GM12878 (cell line): ENCODE results near the gene COL26A1.

Source experiments
- BCL11A ChIP-seq: IDR thresholded peaks from 2 replicates; pipeline ENCODE4 v1.6.1; 2011; ENCODE audit warnings: low read depth, low read length
- CREB1 ChIP-seq: IDR thresholded peaks from 2 replicates; pipeline ENCODE4 v1.6.1; 2012; ENCODE audit warnings: low read depth, mild to moderate bottlenecking, inconsistent platforms
- EP300 ChIP-seq, 2 experiments: fragments of 150-350 bp in 1 of 2; IDR thresholded peaks; 2 replicates each; pipeline ENCODE4 v1.6.1; 2011 to 2012; ENCODE audit warnings: low read depth in 2 of 2, low read length in 2 of 2, borderline replicate concordance in 1 of 2, improper control_type of control experiment in 1 of 2, inconsistent platforms in 1 of 2; ENCODE audit not compliant: control insufficient read depth in 1 of 2
- GABPA ChIP-seq: IDR thresholded peaks from 2 replicates; pipeline ENCODE4 v1.6.1; 2014; ENCODE audit warnings: antibody characterized with exemption, low read depth, mild to moderate bottlenecking, inconsistent platforms
- POLR2A ChIP-seq: IDR thresholded peaks from 2 replicates; pipeline ENCODE4 v1.6.1; 2011; ENCODE audit warnings: low read depth, mild to moderate bottlenecking, low read length
- RB1 ChIP-seq: fragments of 450-650 bp; formaldehyde crosslinking; IDR thresholded peaks from 2 replicates; pipeline ENCODE4 v1.6.1; 2017; ENCODE audit warnings: mild to moderate bottlenecking, borderline replicate concordance
- SMC3 ChIP-seq: IDR thresholded peaks from 2 replicates; pipeline ENCODE4 v1.6.1; 2011; ENCODE audit warnings: low read length, improper control_type of control experiment, borderline replicate concordance
- TF ChIP-seq, protein P1 (sequence below), 3 experiments: IDR thresholded peaks in 2 of 3; conservative IDR thresholded peaks in 1 of 3; 2 replicates each; pipeline ENCODE4 v1.5.1; 2011; ENCODE audit warnings: low read depth in 3 of 3, low read length in 3 of 3, mild to moderate bottlenecking in 3 of 3, control low read depth in 2 of 3, moderate library complexity in 2 of 3, inconsistent platforms in 1 of 3, mixed read lengths in 1 of 3; ENCODE audit not compliant: control insufficient read depth in 2 of 3, insufficient read depth in 1 of 3; ENCODE audit errors: extremely low read depth in 1 of 3
- TF ChIP-seq, protein P2 (sequence below): fragments of 450-650 bp; IDR thresholded peaks from 2 replicates; pipeline ENCODE4 v1.6.1; 2017; ENCODE audit warnings: mild to moderate bottlenecking, moderate library complexity
- TF ChIP-seq, protein P3 (sequence below): IDR thresholded peaks from 2 replicates; pipeline ENCODE4 v1.6.1; 2012; ENCODE audit warnings: mild to moderate bottlenecking, low read depth, low read length

DNA sequence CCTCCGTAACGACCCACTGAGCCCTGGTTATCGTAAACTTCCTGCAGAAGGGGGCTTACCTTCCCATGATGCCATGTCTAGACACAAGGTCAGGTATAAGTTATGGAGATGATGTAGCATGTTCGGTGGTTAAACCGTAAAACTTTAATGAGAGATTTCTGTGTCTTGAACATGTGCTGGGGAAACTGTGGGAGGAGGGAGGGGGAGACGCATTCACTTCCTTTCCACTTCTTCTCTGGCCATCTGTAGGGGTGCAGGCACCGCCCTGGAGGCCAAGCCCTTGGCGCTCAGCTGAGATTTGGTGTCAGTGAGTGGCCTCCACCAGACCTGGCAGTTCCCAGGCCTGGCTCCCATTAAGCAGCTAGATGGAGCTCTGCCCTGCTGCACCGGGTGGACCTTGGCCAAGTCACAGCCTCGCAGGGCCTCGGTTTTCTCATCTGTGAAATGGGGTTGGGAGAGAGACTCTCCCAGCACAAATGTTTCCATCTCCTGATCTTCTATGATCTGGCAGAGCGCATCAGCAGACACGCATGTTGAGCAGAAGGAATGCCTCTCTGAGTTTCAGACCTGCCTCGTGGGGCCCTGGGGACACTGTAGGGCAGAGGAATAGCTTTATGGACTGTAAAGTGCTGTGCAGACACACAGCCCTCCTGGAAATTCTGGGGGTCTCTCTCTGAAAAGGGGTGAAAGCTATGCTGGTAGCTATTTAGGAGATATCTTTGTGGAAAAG lies 106.0 kb downstream of the COL26A1 start:
- TF ChIP-seq POLR2A = no peak
- TF ChIP-seq SMC3 = no peak
- TF ChIP-seq, protein P1, sequence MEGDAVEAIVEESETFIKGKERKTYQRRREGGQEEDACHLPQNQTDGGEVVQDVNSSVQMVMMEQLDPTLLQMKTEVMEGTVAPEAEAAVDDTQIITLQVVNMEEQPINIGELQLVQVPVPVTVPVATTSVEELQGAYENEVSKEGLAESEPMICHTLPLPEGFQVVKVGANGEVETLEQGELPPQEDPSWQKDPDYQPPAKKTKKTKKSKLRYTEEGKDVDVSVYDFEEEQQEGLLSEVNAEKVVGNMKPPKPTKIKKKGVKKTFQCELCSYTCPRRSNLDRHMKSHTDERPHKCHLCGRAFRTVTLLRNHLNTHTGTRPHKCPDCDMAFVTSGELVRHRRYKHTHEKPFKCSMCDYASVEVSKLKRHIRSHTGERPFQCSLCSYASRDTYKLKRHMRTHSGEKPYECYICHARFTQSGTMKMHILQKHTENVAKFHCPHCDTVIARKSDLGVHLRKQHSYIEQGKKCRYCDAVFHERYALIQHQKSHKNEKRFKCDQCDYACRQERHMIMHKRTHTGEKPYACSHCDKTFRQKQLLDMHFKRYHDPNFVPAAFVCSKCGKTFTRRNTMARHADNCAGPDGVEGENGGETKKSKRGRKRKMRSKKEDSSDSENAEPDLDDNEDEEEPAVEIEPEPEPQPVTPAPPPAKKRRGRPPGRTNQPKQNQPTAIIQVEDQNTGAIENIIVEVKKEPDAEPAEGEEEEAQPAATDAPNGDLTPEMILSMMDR (IDR thresholded peaks at IDR 0.05 in 2 of 3, conservative IDR thresholded peaks at IDR 0.05 in 1 of 3; ENCODE audit: control insufficient read depth in 2 of 3, extremely low read depth in 1 of 3, insufficient read depth in 1 of 3, low read depth in 3 of 3, low read length in 3 of 3) = no peak
- TF ChIP-seq RB1 = no peak
- TF ChIP-seq EP300 (IDR thresholded peaks at IDR 0.05; ENCODE audit: borderline replicate concordance in 1 of 2, control insufficient read depth in 1 of 2, low read depth in 2 of 2, low read length in 2 of 2) = no peak
- TF ChIP-seq CREB1 = no peak
- TF ChIP-seq, protein P2, sequence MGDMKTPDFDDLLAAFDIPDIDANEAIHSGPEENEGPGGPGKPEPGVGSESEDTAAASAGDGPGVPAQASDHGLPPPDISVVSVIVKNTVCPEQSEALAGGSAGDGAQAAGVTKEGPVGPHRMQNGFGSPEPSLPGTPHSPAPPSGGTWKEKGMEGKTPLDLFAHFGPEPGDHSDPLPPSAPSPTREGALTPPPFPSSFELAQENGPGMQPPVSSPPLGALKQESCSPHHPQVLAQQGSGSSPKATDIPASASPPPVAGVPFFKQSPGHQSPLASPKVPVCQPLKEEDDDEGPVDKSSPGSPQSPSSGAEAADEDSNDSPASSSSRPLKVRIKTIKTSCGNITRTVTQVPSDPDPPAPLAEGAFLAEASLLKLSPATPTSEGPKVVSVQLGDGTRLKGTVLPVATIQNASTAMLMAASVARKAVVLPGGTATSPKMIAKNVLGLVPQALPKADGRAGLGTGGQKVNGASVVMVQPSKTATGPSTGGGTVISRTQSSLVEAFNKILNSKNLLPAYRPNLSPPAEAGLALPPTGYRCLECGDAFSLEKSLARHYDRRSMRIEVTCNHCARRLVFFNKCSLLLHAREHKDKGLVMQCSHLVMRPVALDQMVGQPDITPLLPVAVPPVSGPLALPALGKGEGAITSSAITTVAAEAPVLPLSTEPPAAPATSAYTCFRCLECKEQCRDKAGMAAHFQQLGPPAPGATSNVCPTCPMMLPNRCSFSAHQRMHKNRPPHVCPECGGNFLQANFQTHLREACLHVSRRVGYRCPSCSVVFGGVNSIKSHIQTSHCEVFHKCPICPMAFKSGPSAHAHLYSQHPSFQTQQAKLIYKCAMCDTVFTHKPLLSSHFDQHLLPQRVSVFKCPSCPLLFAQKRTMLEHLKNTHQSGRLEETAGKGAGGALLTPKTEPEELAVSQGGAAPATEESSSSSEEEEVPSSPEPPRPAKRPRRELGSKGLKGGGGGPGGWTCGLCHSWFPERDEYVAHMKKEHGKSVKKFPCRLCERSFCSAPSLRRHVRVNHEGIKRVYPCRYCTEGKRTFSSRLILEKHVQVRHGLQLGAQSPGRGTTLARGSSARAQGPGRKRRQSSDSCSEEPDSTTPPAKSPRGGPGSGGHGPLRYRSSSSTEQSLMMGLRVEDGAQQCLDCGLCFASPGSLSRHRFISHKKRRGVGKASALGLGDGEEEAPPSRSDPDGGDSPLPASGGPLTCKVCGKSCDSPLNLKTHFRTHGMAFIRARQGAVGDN = no peak
- TF ChIP-seq, protein P3, sequence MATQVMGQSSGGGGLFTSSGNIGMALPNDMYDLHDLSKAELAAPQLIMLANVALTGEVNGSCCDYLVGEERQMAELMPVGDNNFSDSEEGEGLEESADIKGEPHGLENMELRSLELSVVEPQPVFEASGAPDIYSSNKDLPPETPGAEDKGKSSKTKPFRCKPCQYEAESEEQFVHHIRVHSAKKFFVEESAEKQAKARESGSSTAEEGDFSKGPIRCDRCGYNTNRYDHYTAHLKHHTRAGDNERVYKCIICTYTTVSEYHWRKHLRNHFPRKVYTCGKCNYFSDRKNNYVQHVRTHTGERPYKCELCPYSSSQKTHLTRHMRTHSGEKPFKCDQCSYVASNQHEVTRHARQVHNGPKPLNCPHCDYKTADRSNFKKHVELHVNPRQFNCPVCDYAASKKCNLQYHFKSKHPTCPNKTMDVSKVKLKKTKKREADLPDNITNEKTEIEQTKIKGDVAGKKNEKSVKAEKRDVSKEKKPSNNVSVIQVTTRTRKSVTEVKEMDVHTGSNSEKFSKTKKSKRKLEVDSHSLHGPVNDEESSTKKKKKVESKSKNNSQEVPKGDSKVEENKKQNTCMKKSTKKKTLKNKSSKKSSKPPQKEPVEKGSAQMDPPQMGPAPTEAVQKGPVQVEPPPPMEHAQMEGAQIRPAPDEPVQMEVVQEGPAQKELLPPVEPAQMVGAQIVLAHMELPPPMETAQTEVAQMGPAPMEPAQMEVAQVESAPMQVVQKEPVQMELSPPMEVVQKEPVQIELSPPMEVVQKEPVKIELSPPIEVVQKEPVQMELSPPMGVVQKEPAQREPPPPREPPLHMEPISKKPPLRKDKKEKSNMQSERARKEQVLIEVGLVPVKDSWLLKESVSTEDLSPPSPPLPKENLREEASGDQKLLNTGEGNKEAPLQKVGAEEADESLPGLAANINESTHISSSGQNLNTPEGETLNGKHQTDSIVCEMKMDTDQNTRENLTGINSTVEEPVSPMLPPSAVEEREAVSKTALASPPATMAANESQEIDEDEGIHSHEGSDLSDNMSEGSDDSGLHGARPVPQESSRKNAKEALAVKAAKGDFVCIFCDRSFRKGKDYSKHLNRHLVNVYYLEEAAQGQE = no peak
- TF ChIP-seq GABPA = no peak
- no peak for TF ChIP-seq BCL11A
